Measurements from ENCODE around the gene DENND1A.

DNA sequence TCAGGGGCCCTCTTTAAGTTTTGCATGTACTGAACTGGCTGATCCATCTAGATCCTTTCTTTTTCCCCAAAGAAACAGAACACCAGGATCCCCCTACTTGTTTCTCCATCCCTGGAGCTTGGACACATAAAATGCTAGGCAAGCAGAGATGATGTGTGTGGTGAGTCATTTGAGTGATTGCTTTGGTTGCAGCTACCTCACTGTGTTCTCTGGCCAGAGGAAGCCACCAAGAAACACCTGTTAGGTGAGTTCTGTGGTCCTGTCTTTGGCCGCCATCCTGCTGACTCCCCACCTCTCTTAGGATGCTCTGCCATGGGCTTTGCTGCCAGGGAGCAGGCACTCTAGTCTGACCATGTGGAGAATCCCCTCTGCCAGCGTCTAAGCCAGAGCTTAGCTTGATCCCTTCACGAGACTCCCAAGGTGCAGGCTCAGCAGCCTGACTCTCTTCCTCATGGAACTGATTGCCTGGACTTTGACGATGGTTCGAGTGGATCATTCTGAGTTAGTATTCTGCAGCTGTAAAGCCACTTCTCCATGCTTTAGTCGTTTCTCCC is 27.3 kb upstream of the DENND1A start:
- TF ChIP-seq POLR2AphosphoS5 (IDR thresholded peaks at IDR 0.05; ENCODE audit: borderline replicate concordance, low read depth, low read length) = no peak
- TF ChIP-seq FOXP2 (optimal IDR thresholded peaks at IDR 0.05; ENCODE audit: control extremely low read depth, extremely low read length, insufficient read depth) = no peak
- TF ChIP-seq EZH2 (IDR thresholded peaks at IDR 0.05) = no peak
